Posterior cingulate gyrus (tissue), 11 donors: Measurements from ENCODE around the gene NEU3.
"Not testable (repeated sequence)": the region's sequence is repeated elsewhere in the genome, so short reads cannot be mapped to it uniquely, and the experiment has no call there.

Experiments
- DNase-seq, 10 donors: peaks; one replicate each; pipeline versions ENCODE4 v3.0.0 to v3.0.0-alpha.2; 2020 to 2021; ENCODE audit warnings: mixed read lengths in 3 of 10
- intact Hi-C: fragments of 100-400 bp; cut with DNase I; formaldehyde crosslinking; loops from one replicate; pipeline ENCODE4 v1.15.1; 2023

NEU3 gene, protein sequence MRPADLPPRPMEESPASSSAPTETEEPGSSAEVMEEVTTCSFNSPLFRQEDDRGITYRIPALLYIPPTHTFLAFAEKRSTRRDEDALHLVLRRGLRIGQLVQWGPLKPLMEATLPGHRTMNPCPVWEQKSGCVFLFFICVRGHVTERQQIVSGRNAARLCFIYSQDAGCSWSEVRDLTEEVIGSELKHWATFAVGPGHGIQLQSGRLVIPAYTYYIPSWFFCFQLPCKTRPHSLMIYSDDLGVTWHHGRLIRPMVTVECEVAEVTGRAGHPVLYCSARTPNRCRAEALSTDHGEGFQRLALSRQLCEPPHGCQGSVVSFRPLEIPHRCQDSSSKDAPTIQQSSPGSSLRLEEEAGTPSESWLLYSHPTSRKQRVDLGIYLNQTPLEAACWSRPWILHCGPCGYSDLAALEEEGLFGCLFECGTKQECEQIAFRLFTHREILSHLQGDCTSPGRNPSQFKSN

DNA sequence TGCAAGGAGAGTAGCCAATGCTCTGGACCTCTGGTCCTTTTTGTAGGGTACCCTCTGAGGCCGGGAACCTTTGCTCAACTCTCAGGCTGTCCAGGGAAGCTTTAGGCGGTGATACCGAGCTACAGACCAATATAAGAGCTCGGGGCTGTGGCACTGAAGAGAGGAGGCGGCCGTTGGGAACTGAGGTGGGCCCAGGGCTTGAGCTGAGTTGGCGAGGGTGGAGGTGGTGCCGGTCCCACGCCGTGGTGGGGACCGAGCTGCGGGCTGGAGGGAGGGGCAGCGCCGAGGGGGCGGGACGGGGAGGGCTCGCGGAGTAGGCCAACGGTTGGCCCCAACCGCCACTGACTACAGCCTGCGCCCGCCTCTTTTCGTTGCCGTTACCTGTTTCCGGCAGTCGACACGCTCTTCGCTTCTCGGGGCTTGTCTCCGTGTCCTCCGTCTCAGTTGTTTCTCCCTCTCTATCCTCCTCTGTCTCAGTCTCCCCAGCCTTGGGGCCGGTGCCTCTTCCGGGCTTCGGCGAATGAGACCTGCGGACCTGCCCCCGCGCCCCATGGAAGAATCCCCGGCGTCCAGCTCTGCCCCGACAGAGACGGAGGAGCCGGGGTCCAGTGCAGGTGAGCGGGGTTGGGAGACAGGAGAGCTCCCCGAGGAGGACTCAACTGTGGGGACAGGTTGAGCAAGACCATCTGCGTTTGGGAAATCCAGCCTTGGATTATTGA lies at the start of gene NEU3:
Gene NEU3 (plus strand): TSS at position 393 of the 719 bp plus-strand sequence. CDS start 128 bp downstream, at position 521.
- DNase-seq, result peak; percentile 58 to 95 (median 68)
- intact Hi-C loops, result no loop called here

DNA sequence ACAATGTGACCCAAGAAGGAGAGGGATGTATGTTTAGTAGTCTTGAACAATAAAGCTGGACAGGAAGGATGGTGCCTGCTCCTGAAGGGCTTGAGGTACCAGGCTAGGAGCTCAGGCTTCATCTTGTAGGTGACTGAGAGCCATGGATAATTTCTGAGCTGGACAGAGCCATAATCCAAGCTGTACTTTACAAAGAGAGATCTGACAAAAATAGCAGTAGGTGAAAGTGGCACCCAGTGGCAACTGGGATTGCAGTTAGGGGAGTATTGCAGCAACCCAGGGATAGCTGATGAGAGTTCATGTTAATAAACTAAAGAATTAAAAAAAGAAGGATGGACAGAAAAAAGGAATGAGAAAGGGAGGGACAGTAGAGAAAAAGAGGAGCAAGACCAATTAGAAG lies 47.2 kb upstream of the NEU3 start:
- intact Hi-C loops, result no loop called here
- no peak for DNase-seq

DNA sequence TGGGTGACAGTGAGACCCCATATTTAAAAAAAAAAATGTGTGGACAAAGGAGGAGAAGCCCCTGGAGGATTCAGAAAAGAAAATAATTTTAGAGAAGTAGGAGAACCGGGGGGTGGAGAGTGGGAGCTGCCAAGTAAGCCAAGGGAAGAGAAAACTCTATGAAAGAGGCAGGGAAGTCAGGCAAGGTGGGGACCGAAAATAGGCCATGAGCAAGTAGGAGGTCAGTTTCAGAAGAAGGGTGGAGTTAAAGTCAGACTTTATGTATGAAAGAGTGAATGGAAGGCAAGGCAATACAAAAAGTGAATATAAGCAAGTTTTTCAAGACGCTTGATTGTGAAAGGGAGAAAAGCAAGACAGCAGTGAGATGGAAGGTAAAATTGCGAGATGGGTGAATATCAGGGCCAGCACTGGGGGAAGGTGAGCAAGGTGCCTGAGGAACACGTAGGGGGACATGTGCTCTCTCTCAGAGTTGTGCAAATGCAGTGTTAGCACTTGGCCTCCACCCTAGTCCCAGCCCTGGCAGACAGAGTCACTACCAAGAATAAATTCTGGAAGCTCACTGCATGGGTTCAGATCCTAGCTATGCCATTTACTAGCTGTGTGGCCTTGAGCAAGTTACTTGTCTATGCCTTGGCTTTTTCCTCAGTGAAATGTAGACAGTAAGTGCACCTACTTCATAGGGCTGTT lies 46.5 kb upstream of the NEU3 start:
- no peak for DNase-seq
- intact Hi-C loops, result no loop called here

DNA sequence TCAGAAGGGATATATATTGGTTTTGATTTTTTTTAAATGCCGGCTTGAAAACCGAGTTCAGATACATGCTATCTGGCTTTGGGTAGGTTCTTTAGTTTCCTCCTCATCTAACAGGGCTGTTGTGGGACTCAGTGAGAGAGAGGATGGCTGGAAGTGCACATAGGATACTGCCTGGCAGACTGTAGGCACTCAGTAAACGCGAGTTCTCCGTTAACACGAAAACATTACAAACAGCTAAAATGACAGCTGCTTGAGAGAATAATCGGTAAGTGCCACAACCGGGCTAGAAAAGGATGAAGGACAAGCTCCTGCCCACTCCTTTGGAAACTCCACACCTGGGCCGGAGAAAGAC lies 40.2 kb upstream of the NEU3 start:
- intact Hi-C loops, result no loop called here

DNA sequence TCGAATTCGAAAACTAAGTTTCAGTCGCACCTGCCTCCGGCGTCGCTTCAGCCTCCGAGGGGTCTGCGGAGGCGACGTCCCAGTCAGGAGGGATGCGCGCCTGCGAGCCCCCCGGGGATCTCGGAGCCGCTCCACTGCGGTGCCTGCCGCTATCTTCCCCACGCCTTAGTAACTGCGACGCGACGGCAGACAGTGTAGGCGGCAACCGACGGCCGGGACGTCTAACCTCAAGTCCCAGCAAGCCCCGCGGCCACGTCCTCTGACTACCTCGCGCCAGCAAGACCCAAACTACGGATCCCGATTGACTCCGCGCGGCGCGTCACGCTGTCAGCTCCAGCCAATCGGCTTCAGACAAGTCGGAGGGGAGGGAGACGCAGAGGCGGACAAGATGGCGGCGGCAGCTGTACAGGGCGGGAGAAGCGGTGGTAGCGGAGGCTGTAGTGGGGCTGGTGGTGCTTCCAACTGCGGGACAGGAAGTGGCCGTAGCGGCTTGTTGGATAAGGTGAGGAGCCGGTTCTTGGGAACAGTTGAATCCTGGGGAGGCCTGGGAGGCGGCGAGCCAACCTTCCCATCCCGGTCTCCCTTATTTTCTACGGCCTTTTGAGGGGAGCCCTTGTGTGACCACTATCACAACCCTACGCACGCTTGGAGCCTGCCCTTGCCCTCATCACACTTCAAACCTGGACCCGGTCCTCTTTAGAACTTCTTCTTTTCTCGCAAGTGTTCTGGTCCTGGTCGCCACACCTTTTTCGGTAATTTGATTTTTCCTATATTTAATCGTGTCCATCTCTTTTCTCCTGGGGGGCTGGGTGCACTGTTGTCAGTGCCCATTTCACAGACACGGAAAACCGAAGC lies 39.6 kb upstream of the NEU3 start, which contains the start of the genes SPCS2 and XRRA1:
Gene SPCS2 (plus strand): TSS at position 369 of the 855 bp plus-strand sequence. CDS start 20 bp downstream, at position 389.
Gene XRRA1 (minus strand): TSS at position 194 of the 855 bp plus-strand sequence. CDS start 8,213 bp downstream, outside the sequence.
- intact Hi-C loops, result no loop called here
- peak; percentile 99 to 100 (median 99) for DNase-seq

More for the DNA sequence above, 40.2 kb upstream of the NEU3 start:
- DNase-seq, result no peak

DNA sequence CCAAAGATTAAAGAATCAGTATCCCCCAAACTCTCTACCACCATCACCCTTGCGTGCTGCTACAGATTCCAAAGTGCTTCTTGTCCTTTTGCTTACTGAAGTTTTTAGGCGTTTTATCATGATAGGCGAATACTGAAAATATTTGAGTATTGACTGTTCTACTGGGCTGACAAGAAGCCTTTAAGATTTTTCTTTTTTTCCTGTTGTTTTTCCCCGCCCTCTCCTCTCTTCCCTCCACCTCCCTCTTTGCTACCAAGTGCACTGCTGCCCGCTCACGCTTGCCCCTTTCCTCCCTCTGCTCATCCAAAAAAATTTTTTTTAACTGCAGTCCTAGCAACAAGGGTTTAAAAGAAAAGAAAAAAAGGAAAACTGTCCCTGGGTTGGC lies 39.0 kb upstream of the NEU3 start:
- intact Hi-C loops, result no loop called here
- no peak for DNase-seq

DNA sequence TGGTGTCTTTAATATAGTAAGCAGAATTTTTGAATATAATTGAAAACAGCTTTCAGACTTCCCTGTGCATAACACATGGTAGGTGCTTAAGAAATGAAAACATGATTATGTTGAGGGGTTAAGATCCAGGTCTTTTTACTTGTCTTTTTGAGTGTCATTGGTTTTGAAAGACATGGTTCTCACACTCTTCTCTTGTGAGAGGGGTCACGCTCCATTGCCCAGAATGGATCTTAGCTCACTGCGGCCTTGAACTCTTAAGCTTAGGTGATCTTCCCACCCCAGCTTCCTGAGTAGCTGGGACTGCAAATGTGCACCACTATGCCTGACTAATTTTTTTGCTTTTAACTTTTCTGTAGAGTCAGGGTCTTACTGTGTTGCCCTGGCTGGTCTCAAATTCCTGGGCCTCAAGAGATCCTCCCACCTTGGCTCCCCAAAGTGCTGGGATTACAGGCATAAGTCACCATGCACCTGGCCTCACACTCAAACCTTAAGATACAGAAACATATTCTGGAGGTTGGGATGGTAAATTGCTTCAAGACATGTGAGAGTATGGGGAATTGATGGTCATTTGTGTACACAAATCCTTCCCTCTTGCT lies 38.3 kb upstream of the NEU3 start:
- no peak for DNase-seq
- intact Hi-C loops, result no loop called here

DNA sequence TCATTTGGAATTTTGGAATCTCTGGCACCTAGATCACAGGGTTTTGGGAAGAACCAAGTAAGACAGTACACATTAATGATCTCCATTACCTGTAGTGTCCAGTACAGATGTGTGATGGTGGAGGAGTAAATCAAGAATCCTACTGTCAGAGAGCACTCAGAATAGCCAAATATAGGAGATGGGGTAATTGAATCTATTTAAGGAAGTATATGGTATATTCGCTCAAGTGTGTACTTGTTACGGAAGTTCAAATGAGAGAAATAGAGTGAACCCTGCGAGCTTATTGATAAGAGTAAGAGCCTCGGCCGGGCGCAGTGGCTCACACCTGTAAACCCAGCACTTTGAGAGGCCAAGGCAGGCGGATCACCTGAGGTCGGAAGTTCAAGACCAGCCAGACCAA lies 37.5 kb upstream of the NEU3 start:
- intact Hi-C loops, result no loop called here
- no peak for DNase-seq

DNA sequence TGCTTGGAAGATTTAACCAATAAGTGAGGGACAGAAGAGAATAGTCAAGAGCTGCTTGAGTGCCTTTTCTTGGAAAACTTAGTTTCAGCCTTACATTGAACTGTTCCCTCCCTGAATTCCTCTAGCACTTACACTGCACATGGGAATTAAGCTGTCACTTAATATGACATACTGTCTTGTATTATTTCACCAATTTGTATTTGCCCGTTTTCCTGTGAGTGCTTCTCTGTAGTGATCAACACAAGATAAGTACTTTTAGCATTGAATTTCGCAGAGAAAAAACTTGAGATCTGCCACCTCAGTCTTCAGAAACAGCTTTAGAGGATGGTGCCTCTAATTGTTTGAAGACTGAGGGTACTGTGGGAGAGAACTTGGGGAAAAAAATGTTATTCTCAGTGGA lies 36.0 kb upstream of the NEU3 start:
- intact Hi-C loops, result no loop called here
- DNase-seq, result no peak

DNA sequence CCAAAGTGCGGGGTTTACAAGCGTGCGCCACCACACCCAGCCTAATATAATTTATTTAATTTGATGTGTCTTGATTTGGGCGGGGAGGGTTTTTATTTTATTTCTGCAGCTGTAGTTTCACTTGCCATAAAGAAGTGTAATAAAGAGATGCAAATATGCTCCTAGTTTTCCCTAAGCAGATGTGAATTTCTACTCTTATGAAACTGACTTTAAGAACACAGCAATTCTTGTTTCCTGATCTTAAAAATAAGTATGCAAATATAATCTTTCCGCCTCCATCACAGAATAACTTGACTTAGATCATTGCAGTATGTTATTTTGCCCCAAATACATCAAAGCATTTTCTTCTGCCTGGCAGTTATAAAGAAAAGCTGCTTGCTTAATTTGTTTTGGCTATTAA lies 35.3 kb upstream of the NEU3 start:
- DNase-seq, result no peak
- intact Hi-C loops, result no loop called here

DNA sequence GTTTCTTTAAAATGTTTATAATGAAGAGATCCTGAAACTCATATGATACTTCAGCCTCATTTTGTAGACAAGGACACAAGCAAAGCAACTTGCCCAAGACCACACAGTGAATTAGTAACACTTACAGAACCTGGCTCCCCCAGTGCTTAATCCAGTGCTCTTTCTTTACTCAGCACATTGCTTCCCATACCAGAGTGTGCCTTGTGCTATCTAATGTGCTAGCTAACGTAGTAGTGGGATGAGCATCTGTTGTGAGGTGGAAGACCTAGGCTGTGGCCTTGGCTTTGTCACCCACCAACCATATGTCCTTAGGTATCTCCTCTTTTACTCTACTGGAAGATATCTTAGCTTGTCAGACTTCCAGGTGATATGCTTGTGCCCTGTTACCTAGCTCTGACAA lies 34.5 kb upstream of the NEU3 start:
- no peak for DNase-seq
- intact Hi-C loops, result no loop called here

DNA sequence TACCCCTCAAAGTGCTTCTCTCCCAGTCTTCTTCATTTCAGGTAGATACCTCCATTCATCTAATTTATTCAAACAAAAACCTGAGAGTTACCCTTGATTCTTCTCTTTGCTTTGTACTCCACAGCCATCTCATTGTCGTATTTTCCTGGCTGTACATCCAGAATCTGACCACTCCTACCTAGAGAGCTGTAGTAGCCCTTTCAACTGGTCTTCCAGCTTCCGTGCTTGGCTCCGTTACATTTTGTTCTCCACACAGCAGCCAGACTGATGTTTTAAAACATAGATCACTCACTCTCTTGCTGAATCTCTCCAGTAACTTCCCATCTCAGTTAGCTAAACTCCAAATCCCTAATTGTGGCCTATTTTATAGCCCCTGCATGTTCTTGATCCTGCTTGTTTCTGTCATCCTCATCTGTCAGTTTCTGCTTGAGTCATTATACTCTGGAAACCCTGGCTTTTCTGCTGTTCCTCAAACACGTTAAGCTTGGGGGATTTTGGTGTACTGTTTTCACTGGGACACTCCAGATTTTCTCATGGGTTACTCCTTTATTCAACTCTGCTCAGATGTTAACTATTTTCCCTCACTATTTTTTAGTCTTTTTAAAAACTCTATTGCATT lies 32.2 kb upstream of the NEU3 start:
- intact Hi-C loops, result no loop called here
- DNase-seq, result no peak

DNA sequence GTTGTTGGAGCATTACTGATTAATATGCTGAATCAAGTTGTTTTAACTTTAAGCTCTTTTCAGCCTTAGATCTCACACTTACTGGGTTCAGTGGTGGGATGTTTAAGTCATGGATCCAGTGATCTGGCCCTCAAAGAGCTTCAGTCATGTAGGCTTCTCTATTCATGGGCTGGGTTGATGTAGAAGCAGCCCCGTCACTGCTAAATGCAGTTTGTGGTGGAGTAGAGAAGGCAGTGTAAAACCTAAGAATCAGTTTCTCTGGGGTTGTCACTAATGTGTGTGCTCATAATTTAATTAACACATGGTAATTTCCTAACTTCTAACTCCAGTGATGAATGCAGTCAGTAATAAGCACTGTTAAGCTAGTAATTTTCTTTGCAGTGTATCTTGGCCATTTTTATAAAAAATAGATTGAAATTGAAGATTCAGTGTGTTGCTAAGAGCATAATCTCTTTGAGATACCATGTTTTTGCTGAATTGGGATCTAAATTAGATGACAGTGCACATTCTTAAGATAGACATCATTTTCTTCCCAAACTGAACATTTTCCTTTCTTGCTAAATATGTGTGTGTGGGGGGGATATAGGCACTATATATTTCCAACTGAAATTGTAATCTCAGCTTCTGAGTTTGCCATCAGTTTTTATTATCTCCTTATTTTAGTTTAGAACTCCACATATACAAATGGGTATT lies 30.6 kb upstream of the NEU3 start:
- DNase-seq, result no peak
- intact Hi-C loops, result no loop called here

DNA sequence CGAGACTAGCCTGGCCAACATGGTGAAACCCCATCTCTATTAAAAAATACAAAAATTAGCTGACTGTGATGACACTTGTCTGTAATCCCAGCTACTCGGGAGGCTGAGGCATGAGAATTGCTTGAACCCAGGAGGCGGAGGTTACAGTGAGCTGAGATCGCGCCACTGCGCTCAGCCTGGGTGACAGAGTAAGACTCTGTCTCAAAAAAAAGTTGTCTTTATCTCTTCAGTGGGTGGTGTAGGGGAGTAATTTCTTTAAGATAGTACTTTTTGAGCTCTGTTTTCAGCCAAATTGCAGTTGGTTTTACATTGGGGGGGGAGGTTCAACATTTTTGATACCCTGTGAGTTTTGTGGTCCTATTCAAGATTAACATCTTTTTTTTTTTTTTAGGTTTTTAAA lies 28.6 kb upstream of the NEU3 start:
- DNase-seq, intact Hi-C loops: not testable (repeated sequence)

DNA sequence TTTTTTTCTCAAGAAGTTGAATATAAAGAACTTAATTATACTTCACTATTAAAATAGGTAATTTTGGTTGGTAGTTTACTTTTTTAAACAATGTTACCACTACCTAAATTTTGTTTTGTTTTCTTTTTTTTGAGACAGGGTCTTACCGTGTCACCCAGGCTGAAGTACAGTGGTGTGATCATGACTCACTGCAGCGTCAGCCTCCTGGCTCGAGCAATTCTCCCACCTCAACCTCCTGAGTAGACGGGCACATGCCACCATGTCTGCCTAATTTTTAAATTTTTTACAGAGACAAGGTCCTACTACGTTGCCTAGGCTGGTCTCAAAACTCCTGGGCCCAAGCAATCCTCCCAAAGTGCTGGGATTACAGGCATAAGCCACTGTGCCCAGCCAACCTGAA lies 22.1 kb upstream of the NEU3 start:
- intact Hi-C loops, result no loop called here
- no peak for DNase-seq

DNA sequence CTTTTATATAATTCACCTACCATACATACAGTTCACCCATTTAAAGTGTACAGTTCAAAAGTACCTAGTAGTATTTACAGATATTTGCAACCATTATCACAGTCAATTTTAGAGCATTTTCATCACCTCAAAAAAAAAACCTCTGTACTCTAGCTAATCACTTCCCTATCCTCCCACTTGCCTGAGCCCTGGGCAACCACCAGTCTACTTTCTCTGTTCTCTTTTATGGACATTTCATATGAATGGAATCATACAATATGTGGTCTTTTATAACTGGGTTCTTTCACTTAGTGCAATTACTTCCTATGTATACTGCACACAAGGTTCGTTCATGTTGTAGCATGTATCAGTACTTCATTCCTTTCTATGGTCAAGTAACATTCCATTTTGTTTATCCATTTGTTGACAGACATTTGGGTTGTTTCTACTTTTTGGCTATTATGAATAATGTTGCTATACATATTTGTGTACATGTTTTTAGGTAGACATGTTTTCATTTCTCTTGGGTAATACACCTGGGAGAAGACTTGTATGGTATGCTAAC lies 17.8 kb upstream of the NEU3 start:
- intact Hi-C loops, result no loop called here
- no peak for DNase-seq

DNA sequence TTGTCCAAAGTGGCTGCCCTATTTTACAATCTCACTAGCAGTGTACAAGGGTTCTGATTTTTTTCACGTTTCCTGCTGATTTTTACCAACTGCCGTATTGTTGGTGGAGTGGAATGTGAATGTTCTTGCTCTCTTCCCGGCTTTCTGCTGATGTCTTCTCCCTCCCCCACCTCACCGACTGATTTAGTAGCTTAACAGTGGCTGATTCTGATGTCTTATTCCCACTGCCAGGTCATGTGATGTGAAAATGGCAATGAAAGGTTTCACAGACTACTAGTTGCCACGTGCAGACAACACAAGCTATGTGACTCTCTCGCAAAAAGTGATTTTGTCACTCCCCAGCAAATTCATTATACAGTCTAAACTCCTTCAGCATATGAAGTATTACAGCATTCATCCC lies 17.3 kb upstream of the NEU3 start:
- no peak for DNase-seq
- intact Hi-C loops, result no loop called here

DNA sequence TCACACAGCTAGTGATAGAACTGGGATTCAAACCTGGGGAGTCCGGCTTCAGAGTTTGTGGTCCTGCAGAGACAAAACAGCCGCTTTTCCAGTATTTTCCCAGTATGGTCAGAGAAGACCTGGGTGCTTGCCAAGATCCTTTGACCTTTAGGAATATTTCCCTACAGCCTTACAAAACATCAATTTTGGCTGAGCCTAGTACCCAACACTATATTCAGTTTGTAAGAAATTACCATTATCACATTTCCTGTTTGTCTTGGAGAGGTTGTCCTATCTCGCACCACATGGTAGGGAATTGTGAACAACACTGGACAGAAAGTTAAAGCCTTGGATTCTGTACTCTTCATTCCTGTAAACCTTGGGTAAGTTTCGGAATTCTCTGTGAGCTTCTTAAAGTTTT lies 10.7 kb upstream of the NEU3 start:
- intact Hi-C loops, result no loop called here

DNA sequence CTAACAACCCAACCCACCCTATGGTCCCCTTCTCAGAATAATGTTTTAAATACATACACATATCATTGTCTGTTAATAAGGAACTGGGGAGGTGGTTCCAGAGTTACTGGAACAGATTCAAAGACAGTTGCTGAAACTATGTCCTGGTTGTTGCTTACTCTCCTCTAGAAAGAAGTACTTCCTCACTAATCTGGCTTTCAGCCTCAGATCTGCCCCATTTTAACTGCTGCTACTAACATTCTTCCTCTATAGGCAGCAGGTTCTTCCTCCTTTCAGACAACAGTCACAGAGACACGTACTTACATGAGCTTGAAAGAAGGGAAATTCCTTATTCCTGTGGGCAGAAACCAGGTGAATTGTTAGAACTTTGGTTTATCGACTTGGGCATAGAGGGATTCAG lies 8.1 kb upstream of the NEU3 start:
- intact Hi-C loops, result no loop called here
- DNase-seq, result no peak

More for the DNA sequence above, 10.7 kb upstream of the NEU3 start:
- no peak for DNase-seq
